GM18498 (cell line): ENCODE measurements around the gene PROK1.

Experiments
- ATAC-seq: cut with Tn5 transposase; IDR thresholded peaks from one replicate; pipeline ENCODE4 v1.9.1; 2021; ENCODE audit warnings: mild to moderate bottlenecking, moderate library complexity; ENCODE audit not compliant: unreplicated experiment

Gene PROK1

GRCh38 chr1:110464340-110464739 is 13.4 kb downstream of the PROK1 start:
- ATAC-seq: no peak

DNA sequence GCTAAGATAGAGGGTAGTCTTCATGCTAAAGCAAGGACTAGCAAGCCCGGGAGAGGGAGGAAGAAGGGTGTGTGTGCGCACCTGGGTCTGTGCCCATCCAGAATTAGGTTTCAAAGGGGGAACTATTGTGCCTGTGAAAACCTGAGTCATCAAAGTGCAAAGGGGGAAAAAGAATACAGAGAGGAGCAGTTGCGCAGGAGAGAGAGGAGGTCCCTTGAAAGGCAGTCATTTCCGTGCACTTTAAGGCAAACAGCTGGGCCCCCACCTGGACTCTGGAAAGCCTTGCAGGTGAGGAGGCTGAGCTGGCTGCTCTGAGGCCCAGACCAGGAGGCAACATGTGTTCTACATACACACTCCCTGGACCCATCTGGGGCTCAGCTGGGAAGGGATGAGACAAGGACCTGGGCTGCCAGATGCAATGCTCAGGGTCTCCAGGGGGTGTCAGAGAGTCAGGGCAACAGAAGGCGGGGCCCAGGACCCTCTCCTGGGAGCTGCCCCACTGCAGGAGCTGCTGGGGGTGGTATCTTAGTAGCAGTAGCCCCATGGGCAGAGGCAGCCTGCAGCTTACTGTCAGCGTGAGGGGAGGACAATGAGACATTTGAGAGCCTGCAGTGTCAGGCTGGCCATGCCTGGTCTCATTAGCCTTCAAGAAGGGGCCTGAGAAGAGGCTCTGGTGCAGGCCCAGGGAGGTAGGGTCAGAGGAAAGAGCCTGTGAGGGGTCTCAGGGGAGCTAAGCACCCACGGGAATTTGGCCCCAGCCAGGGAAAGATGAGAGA is 14.3 kb downstream of the PROK1 start:
- no peak for ATAC-seq

DNA sequence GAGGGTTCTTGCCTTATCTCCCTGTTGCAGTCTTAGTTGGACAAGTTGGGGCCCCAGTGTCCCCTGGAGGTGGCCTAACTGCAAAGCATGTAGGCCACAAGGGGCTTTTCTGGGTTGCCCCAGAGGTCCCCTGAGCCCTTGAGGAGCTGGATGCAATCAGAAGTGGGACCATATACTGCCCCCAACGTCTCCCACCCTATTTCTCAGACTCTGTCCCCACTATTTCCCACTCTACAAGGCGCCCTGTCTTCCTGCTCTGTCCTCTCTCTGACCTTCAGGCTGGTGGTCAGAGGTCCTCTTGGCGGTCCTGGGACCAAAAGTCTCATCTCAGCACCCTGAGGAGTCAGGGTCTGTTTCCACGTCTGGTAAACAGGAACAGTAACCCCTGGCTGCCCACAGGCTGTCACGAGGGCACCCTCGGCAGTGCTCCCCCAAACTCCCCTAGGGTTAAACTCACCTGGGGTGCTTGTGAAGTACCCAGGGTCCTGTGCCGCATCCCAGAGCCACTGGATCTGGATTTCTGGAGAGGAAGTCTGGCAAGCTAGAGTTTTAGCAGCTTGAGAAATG is 14.9 kb downstream of the PROK1 start:
- ATAC-seq: no peak

DNA sequence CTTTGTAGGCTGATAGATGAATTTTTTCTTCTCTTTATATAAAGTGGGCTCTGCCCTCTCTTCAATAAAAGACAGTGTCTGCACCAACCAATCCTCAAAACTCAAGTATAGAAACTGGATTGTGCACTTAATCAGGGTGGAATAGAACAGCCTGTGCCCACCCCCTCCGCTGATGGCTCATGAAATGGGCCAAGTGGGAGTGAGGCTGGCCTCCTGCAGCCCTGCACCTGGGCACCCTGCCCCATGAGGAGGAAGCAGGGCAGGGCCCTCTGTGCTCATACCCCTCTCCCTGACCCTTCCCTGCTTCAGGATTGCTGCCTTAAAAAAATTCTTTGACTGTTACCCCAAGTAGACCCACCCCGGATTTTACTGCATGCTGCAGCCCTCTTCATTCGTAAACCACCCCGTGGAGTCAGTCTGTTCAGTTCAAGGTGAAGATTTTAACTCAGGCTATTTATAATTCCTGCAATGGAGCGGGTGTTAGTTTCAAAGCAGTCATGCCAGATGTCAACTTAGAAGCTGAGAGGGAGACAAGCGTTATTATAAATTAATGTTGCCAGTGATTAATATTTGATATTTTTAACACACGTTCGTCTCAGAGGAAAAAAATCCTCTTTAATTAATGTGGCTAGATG is 15.8 kb downstream of the PROK1 start:
- ATAC-seq: no peak

GRCh38 chr1:110471131-110471530 is 20.2 kb downstream of the PROK1 start:
- no peak for ATAC-seq

DNA sequence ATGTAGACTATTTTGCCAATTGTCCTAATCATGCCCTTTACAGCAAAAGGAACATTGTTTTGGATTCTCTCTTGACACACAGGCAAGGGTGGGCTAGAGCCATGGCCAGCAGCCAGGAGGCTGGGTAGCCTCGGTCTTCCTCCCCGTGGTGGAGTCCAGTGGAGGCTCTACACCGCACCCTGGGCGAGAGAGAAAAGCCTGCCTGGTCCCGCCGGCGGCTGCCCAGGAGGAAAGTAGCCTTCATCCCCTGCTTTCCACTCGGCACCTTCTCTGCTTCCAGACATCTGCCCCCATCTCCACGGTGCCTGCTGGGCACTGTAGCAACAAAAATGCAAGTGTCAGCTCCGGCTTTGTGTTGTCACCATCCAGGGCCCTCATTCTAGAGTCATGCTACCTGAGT is 21.6 kb downstream of the PROK1 start:
- no peak for ATAC-seq

DNA sequence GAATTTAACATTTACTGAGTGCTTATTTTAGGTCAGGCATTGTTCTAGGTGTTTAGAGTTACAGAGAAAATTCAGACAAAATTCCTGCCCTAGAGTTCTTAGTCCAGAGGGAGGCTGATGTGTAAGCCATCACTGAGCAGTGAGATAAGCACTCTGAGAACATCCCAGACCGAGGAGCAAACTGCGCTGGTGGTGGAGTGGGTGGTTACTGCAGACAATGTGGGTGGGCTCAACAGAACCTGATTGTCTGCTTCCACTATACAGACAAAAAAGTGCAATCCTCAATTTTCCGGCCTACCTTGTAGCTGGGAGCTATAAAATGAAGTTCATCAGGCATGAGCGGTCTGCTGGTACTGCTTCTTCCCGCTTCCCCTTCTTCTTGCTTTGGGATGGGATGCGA is 23.5 kb downstream of the PROK1 start:
- ATAC-seq: no peak

- no peak for ATAC-seq
These were observed 24.5 kb downstream of the PROK1 start for GRCh38 chr1:110475362-110476027.

GRCh38 chr1:110476028-110476765 is 25.2 kb downstream of the PROK1 start:
- ATAC-seq: no peak

DNA sequence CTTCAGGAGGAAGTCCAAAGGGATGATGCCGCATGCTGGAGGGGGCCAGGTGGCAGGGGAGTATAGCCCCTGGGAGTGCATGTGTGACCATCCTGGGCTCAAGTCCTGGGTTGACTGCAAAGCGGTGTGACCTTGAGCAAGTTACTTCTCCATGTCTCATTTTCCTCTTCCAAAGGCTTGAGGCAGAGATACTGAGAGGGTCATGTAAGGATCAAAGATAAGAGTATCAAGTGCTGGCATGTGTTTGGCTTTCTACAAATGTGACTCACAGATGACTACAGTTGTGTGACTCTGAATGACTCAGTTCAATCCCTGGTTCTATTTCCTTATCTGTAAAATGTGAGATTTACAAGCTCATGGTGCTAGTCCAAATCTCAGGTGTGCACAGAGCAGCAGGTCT is 26.1 kb downstream of the PROK1 start:
- no peak for ATAC-seq

- ATAC-seq: no peak
These were observed 26.6 kb downstream of the PROK1 start for GRCh38 chr1:110477445-110477957.

DNA sequence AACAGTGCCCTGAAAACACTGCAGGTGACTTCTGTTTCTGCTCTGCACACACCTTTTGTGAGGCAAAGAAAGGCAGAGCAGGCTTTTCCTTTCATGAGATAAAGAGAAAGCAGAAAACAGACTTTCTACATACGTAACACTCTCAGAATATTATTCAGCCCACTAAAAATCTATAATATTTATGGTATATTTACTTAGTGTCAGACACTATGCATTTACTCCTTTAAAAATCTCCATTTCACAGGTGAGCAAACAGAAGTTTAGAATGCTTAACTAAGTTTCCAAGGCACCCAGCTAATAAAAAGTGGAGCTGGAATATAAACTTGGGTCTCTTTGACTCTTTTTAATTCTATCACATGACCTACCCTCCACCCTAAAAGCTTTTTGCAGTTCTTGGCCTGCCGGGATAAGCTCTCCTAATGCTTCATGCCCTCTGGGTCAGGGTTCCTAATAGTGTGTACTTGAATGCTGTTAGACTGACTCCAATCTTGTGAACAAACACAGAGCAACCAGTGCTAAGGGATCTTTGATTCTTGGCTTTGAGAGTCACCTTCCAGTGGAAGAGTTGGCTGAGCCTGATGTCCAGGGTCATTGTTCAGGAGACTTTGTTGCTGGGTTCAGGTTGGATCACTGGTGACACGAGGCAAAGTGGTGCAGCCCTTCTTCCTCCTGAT is 27.2 kb downstream of the PROK1 start:
- ATAC-seq: no peak

DNA sequence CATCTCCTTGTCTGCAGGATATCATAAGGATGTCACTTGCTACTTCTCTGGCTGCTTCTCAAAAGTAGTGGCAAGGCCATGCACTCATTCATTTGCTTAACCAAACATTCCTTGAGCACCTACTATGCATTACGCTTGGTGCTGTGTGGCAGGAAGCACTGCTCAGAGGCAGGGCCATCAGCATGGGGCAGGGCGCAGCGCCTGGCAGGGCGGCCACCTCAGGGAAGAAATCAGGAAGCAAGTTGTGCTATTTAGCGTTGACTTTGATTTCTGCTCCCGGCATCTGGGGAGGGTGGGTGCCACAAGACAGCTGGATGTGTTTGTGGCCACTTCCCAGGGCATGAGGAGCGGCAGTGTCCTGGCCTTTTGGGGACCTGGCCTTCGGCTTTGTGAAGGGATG is 27.9 kb downstream of the PROK1 start:
- ATAC-seq: no peak

- ATAC-seq: no peak
These were observed 29.6 kb downstream of the PROK1 start for GRCh38 chr1:110480356-110481096.

DNA sequence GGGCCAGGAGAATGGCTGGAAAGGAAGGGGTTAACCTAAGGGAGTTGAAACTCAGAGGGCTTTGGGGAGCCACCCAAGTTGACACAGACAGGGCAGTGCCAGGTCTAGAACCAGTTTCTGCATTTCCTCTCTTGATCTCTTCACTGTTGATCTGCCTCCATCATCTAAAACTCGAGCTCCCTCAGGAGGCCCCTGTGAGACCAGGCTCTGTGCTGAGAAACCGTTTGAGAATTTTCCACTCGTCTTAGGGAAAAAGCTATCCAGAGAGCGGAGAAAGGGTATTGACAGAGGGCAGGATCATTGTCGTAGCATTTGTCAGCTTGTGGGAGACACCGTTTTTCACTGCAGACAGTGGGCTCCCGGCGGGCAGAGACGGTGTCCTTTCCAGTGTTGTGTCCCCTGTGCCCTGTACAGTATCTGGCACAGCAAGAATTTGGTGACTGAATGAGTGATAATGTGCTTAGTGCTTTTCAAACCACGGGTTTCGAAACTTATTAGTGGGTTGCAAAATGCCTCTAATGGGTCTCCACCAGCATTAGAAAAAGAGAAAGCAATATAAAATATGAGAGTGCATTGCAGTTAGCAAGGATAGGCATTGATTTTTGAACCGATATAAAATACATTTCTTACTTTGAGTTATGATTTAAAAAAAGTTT is 31.1 kb downstream of the PROK1 start:
- no peak for ATAC-seq

DNA sequence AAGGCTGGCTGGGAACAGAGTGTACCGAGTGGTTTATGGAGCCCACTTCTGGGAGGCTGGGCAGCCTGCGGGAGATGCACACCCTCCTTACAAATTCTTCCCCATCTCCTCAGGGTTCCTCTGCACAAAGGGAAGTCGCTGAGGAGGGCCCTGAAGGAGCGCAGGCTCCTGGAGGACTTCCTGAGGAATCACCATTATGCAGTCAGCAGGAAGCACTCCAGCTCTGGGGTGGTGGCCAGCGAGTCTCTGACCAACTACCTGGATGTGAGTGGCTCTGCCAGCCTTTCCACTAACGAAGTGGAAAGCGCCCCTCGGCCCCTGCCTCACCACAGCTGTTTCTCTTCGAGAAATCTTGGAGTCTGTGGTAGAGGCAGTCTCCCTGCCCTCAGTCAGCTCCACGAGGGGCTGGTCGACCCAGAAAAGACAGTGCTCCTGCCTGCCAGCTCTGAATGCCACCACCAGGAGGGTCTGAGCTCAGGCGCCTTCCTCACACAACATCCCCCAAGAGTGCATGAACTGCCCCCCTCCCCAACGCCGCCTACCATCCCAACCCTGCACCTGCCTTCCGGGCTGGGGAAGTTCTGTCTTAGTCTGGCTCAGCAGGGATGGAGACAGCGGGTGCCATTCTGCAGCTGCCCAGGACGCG is 31.8 kb downstream of the PROK1 start:
- no peak for ATAC-seq

- no peak for ATAC-seq
These were observed 32.3 kb downstream of the PROK1 start for GRCh38 chr1:110483308-110483685.

- ATAC-seq: no peak
These were observed 33.9 kb downstream of the PROK1 start for GRCh38 chr1:110484801-110485200.

- no peak for ATAC-seq
These were observed 34.8 kb downstream of the PROK1 start for GRCh38 chr1:110485725-110486124.
